Motor neuron (in vitro differentiated cells): ENCODE results near the gene IKZF2. TPM values are rescaled to one million over a fixed set of nuclear protein-coding genes. Genes with fewer than 3 reads are reported as not detected.
"Not testable (repeated sequence)": the region's sequence is repeated elsewhere in the genome, so short reads cannot be mapped to it uniquely, and the experiment has no call there.

Experiments
- ATAC-seq, 8 experiments: fragments of 200-7000 bp; cut with Tn5 transposase; replicated peaks in 6 of 8; 2 replicates each; pipeline ENCODE4 v1.8.0; 2021; ENCODE audit warnings: mild to moderate bottlenecking in 8 of 8, moderate library complexity in 8 of 8
- H3K27ac ChIP-seq, 2 donors: fragments of 250-450 bp; sonication (Bioruptor Pico); 2 replicates each; pipeline ENCODE4 v1.9.0; 2021; ENCODE audit warnings: antibody characterized with exemption in 2 of 2, mild to moderate bottlenecking in 2 of 2, moderate library complexity in 1 of 2
- H3K4me1 ChIP-seq, 2 donors: fragments of 250-450 bp; sonication (Bioruptor Pico); replicated peaks in 1 of 2; 2 replicates each; pipeline ENCODE4 v1.6.1; 2021; ENCODE audit warnings: antibody characterized with exemption in 2 of 2, mild to moderate bottlenecking in 2 of 2, moderate library complexity in 1 of 2
- H3K4me3 ChIP-seq, 5 donors: fragments of 250-450 bp; sonication (Bioruptor Pico); 2 replicates each; pipeline ENCODE4 v1.9.0; 2021; ENCODE audit warnings: antibody characterized with exemption in 5 of 5, mild to moderate bottlenecking in 5 of 5, moderate library complexity in 4 of 5
- WGBS, 10 experiments: fragments of 450-650 bp; shearing (Covaris generic); methylation state at CpG; one replicate each; pipeline ENCODE4 v1.0.0; 2022; 5-methylcytosine and 5-hydroxymethylcytosine counted together
- in situ Hi-C, 9 experiments: fragments of 400-800 bp; cut with MboI; loops; one replicate each; pipeline ENCODE4 v1.15.0; 2021; ENCODE audit warnings: low sequenced_read_pairs in 9 of 9, low pct_unique_long_range_greater_than_20kb in 2 of 9; ENCODE audit not compliant: unreplicated experiment in 9 of 9
- total RNA-seq, 8 experiments: library from RNA; unstranded; fragments of 300-600 nt; gene quantifications; 2 replicates each; pipeline versions ENCODE4 v1.2.3 to v1.2.4, GENCODE V29; 2022

IKZF2 gene
- total RNA-seq, 8 experiments from 2014 or later, result 1.0 to 20.2 (median 6.4) TPM

DNA sequence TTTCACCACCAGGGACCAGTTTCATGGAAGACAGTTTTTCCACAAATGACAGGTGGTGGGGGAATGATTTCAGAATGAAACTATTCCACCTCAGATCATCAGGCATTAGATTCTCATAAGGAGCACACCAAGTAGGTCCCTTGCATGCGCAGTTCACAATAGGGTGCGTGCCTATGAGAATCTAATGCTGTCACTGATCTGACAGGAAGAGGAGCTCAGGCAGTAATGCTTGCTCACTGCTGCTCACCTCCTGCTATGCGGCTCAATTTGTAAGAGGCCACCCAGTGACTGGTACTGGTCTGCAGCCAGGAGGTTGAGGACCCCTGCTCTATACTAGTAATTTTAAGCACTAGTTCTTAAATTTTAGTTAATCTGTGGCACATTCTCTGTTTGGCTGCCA, 107.8 kb downstream of the IKZF2 start:
- in situ Hi-C loops, result no loop called here
- ATAC-seq, result no peak
- no peak overlapping the region for H3K27ac ChIP-seq
- WGBS, 10 experiments, result 85 to 100% (median 100%) methylated on average over 1 to 3 of the region's 3 CpGs; no CpG with 5 or more reads in 2 of the 10 experiments
- no peaks in the 10 kb centered on the region for H3K4me1 ChIP-seq
- no peak overlapping the region for H3K4me3 ChIP-seq

DNA sequence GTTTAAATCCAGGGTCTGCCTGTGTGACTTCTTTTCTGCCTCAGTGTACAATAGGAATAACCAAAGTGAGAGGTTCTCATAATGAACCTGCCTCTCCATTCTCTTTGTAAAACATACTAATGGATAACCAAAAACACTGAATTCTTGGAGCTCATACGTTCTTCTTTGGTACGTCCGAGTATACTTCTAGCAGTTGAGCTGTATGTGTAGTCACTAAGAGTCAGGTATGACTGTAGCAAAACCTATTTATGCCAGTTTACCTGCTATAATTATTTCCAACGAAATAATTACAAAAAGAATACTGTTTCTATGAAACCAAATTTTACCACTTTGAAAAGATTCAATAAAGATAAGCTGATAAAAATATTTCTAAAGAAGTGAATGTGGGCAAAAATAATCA, 109.2 kb downstream of the IKZF2 start:
- 9 to 100% (median 67%) methylated on average over 1 to 4 of the region's 4 CpGs; no CpG with 5 or more reads in 1 of the 10 experiments for WGBS, 10 experiments
- ATAC-seq, result no peak
- no peaks in the 10 kb centered on the region for H3K4me1 ChIP-seq
- no peak overlapping the region for H3K27ac ChIP-seq
- in situ Hi-C loops, result no loop called here
- H3K4me3 ChIP-seq, result no peak overlapping the region

GRCh38 chr2:213036836-213037235, 114.6 kb downstream of the IKZF2 start:
- H3K27ac ChIP-seq, result no peak overlapping the region
- no peak overlapping the region for H3K4me3 ChIP-seq
- WGBS, 10 experiments, result 0 to 80% (median 8%) methylated on average over 1 of the region's 1 CpG; no CpG with 5 or more reads in 2 of the 10 experiments
- H3K4me1 ChIP-seq, result no peaks in the 10 kb centered on the region
- in situ Hi-C loops, result no loop called here
- no peak for ATAC-seq

DNA sequence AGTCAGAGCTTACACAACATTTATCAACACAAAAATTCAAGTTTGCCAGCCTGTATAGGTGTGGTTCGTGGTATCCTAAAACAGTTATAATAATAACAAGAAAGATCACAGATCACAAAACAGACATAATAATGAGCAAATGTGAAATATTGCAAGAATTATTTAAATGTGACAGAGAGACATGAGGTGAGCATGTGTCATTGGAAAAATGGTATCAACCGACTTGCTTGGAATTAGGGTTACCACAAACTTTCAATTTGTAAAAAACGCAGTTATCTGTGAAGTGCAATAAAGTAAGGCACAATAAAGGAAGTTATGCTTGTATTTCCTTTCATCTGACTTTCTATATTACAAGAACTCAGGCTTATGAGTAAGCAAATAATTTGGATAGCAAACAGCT, 116.8 kb downstream of the IKZF2 start:
- ATAC-seq, result no peak
- in situ Hi-C loops, result no loop called here
- Histone ChIP-seq H3K27ac (no peak overlapping the region), H3K4me1 (no peaks in the 10 kb centered on the region), H3K4me3 (no peak overlapping the region)
- WGBS, 10 experiments, result 0 to 100% (median 89%) methylated on average over 1 to 3 of the region's 3 CpGs

GRCh38 chr2:213032607-213033006, 118.8 kb downstream of the IKZF2 start:
- 33 to 100% (median 81%) methylated on average over 1 to 3 of the region's 3 CpGs; no CpG with 5 or more reads in 1 of the 10 experiments for WGBS, 10 experiments
- H3K27ac ChIP-seq, result no peak overlapping the region
- in situ Hi-C loops, result no loop called here
- H3K4me3 ChIP-seq, result no peak overlapping the region
- ATAC-seq, result no peak
- no peaks in the 10 kb centered on the region for H3K4me1 ChIP-seq

DNA sequence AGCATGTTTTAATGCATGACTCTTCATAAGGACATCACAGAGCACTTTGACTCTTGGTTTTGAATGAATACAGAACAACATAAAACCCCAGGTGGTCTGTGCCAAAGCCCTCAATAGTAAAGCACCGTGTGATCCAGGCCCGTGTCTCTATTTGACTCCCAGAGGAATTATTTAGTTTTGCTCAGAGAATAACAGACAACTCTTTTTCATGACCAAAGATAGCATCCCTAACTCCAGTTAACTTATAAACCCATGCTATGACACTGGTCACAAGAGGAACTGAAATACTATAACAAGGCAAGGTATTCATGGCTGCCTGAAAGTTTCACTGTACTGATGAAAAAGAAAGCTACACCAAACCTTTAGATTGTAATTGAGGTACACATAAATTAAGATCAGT, 128.4 kb downstream of the IKZF2 start:
- in situ Hi-C loops, result no loop called here
- ATAC-seq, result no peak
- Histone ChIP-seq H3K4me3 (no peak overlapping the region), H3K4me1 (no peaks in the 10 kb centered on the region), H3K27ac (no peak overlapping the region)
- 0 to 40% (median 24%) methylated on average over 2 of the region's 2 CpGs; no CpG with 5 or more reads in 3 of the 10 experiments for WGBS, 10 experiments

GRCh38 chr2:213021971-213022899, 129.2 kb downstream of the IKZF2 start:
- Histone ChIP-seq H3K27ac (no peak overlapping the region), H3K4me1 (no peaks in the 10 kb centered on the region), H3K4me3 (no peak overlapping the region)
- in situ Hi-C loops, result no loop called here
- WGBS, 10 experiments, result 63 to 100% (median 91%) methylated on average over 1 to 5 of the region's 5 CpGs
- no peak for ATAC-seq

DNA sequence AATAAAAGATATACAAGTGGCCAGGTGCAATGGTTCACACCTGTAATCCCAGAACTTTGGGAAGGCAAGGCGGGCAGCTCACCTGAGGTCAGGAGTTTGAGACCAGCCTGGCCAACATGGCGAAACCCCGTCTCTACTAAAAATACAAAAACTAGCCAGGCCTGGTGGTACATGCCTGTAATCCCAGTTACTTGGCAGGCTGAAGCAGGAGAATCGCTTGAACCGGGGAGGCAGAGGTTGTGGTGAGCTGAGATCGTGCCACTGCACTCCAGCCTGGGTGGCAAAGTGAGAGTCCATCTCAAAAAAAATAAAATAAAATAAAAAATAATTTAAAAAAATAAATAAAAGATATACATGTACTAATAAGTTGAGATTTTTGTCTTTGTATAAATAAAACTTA, 130.5 kb downstream of the IKZF2 start:
- WGBS, 10 experiments, result 85 to 100% (median 95%) methylated on average over 3 to 6 of the region's 6 CpGs; no CpG with 5 or more reads in 1 of the 10 experiments
- H3K4me1 ChIP-seq, in situ Hi-C loops, H3K27ac ChIP-seq, ATAC-seq, H3K4me3 ChIP-seq: not testable (repeated sequence)

DNA sequence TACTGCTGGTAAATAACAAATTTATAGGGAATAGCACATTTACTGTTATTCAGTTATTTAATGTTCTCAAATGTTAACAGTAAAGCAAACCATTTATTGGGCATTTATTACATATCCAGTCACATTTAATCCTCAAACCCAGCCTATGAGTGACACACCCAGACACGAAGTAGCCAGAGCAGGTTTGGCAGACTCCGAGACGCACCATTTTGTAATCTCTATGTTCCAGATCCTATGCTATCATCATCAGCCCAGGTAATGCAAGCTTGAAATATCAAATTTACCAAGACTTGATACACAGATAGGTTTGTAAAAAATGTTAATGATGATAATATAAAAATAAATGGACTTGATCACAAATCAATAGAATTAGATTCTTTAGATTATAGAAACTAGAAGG, 131.1 kb downstream of the IKZF2 start:
- no peak for ATAC-seq
- in situ Hi-C loops, result no loop called here
- no peak overlapping the region for H3K27ac ChIP-seq
- no peak overlapping the region for H3K4me3 ChIP-seq
- 80 to 100% (median 93%) methylated on average over 1 to 3 of the region's 3 CpGs; no CpG with 5 or more reads in 4 of the 10 experiments for WGBS, 10 experiments
- H3K4me1 ChIP-seq, result no peaks in the 10 kb centered on the region

DNA sequence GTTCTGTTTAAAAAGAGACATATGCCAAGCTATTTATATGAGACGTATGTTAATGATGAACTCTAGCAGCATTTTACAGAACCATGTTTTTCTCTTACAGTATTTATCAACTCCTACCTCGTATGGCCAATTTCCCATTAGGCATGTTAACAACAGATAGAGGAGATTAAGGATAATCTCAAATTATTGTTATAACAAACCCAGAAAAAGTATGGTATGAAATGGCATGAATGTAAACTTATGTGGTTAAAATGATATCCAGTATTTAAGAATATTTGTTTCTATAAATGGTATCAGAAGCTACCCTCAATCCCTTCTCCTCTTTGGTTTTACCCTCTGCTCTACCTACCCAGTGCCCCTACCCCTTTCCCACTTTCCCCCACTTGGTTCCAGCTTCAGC, 132.0 kb downstream of the IKZF2 start:
- in situ Hi-C loops, result no loop called here
- H3K4me3 ChIP-seq, result no peak overlapping the region
- no peaks in the 10 kb centered on the region for H3K4me1 ChIP-seq
- no peak for ATAC-seq
- no peak overlapping the region for H3K27ac ChIP-seq
- WGBS, 10 experiments, result 20 to 100% (median 90%) methylated on average over 1 to 2 of the region's 2 CpGs

DNA sequence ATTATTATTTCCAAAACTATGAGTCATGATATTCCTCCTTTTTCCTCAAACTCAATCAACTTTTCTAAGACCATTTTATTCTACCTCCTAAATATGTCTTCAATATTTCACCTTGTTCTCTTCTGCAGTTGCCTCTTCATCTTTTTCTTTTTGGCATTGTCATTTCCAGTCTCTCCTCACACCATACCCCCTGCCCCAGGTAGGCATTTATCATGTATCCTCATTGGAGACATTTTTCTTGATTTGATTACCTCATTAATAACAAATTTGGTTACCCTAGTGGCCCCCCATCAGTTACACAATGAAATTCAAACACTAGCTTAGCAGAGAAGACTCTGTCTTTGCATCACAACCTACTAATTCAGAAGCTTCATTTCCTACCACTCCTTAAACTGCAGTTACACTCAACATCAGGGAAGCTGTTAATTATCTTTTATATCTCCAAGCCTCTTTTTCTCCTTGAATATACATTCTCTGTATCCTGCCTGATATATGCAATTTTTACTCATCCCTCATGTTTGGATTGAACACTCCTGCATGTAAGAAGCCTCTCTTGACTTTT, 133.0 kb downstream of the IKZF2 start:
- no peaks in the 10 kb centered on the region for H3K4me1 ChIP-seq
- H3K4me3 ChIP-seq, result no peak overlapping the region
- H3K27ac ChIP-seq, result no peak overlapping the region
- in situ Hi-C loops, result no loop called here
- no peak for ATAC-seq

DNA sequence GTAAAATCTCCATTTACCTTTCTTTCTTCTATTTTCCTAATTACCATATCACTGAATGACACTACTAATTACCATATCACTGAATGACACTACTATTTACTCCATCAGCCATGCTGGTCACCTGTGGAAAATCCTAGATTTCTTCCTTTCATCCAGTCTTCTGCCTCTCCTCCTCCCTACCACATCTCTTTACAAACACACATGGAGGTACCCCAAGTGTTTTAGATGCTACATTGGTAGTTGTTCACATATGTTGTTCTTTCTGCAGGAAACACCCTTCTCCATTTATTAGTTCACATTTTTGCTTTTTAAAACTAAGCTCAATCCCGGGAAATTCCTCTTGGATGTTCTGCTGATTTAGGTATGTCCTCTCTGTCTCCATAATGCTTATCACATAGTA, 134.0 kb downstream of the IKZF2 start:
- Histone ChIP-seq H3K4me1 (no peaks in the 10 kb centered on the region), H3K4me3 (no peak overlapping the region), H3K27ac (no peak overlapping the region)
- 78 to 100% (median 90%) methylated on average over 1 of the region's 1 CpG; no CpG with 5 or more reads in 5 of the 10 experiments for WGBS, 10 experiments
- no peak for ATAC-seq
- in situ Hi-C loops, result no loop called here

DNA sequence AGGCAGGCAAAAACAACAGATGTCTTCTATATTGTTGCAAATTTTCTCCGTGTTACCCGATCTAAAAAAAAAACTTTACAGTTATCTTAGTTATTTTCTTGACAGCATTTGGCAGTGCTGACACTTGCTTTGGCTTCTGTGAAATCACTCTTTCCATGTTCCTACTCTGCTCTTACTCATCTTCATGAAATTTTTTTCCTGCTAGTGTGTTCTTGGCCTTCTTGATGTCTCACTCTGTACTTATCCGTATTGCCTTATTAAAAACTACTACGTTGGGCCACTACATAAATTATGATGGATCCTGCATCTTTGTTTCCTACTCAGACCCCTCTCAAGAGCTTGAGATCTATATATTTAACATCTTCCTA, 134.4 kb downstream of the IKZF2 start:
- WGBS, 10 experiments, result 0 to 94% (median 79%) methylated on average over 2 to 4 of the region's 4 CpGs
- in situ Hi-C loops, result no loop called here

More for the DNA sequence above, 134.4 kb downstream of the IKZF2 start:
- Histone ChIP-seq H3K4me3 (no peak overlapping the region), H3K27ac (no peak overlapping the region), H3K4me1 (no peaks in the 10 kb centered on the region)
- ATAC-seq, result no peak
